ENCODE measurements around the gene RINT1. TPM values are rescaled to one million over a fixed set of nuclear protein-coding genes. Genes with fewer than 3 reads are reported as not detected.

Gene RINT1
- polyA plus RNA-seq, 3 donors: 3.2 to 11.8 (median 5.2) TPM

DNA sequence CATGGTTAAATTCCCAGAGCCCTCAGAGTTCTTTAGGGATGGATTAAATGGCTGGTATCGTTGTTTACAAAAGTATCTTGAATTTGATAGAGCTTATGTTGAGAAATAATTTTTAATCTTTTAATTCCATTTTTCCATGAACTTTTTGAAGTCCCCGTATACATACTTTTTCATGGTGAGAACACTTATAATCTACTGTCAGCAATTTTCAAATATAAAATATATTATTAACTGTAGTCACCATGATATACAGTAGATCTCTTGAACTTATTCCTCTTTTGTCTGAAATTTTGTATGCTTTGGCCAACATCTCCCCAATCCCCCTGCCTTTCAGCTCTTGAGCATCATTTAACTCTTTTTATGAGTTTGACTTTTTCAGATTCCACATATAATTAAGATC is 39.9 kb downstream of the RINT1 start:
- Mint-ChIP-seq H3K4me1 (no peaks in the 10 kb centered on the region), H3K27ac (no peak overlapping the region), H3K9me3 (peaks cover 0 to 5% (median 0%) of the 10 kb centered on the region in 7 donors), H3K4me3 (no peak overlapping the region), H3K36me3 (peaks cover 24 to 32% of the 10 kb centered on the region in 2 donors), H3K27me3 (ENCODE audit: low read depth in 3 of 3) (no peaks in the 10 kb centered on the region)
- intact Hi-C loops (cut with micrococcal nuclease): no loop called here
- H3K9ac ChIP-seq (ENCODE audit: insufficient read depth, low read length, poor library complexity, severe bottlenecking): no peak overlapping the region
- no peaks in the 10 kb centered on the region for H3K27me3 ChIP-seq (ENCODE audit: control insufficient read depth in 2 of 2, insufficient read depth in 2 of 2, low read length in 2 of 2)
- H3K4me2 ChIP-seq (replicated peaks; ENCODE audit: extremely low read depth, low read length, poor library complexity, severe bottlenecking): no peak overlapping the region
- no peaks in the 10 kb centered on the region for H3K4me1 ChIP-seq (ENCODE audit: control insufficient read depth in 1 of 2, insufficient read depth in 2 of 2, low read length in 2 of 2)
- H3K79me2 ChIP-seq (ENCODE audit: insufficient read depth, low read length): no peaks in the 10 kb centered on the region
- H3K36me3 ChIP-seq (replicated peaks in 1 of 2; ENCODE audit: control insufficient read depth in 1 of 2, insufficient read depth in 2 of 2, low read length in 2 of 2): peaks cover 23 to 29% of the 10 kb centered on the region in 2 donors
- no CpG with 5 or more reads among the region's 2 CpGs for WGBS (ENCODE audit: insufficient coverage)
- H3K4me3 ChIP-seq (replicated peaks in 1 of 3; ENCODE audit: low read depth in 2 of 3, low read length in 3 of 3): no peak overlapping the region
- H3K27ac ChIP-seq (ENCODE audit: low read depth in 1 of 2, low read length in 2 of 2): no peak overlapping the region
- DNase-seq: no peak
- TF ChIP-seq CTCF (IDR thresholded peaks at IDR 0.05): no peak
- no peak overlapping the region for H2AFZ ChIP-seq (ENCODE audit: insufficient read depth, low read depth, low read length, poor library complexity, severe bottlenecking)
- H3K9me3 ChIP-seq (replicated peaks in 1 of 2; ENCODE audit: control insufficient read depth in 1 of 2, insufficient read depth in 1 of 2, low read length in 2 of 2): no peaks in the 10 kb centered on the region
- no peaks in the 10 kb centered on the region for H4K20me1 ChIP-seq (ENCODE audit: insufficient read depth, low read length)

DNA sequence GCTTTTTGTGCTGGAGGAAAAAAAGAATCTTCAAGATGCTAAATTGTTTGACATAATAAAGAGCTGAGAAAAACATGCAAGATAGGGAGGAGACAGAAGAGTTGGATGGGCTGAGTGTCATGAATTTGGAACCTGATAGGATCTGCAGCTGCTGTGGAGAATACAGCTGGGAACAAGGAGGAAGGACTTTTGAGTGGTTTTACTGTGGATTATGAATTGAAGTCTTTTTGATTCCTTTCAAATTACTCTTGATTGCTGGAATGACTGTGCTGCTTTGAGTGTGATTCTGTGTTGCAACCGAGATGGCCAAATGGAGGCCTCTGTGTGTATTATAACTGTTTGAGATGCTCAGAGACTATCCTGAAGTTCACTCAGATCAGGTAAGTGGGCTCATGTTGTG is 45.2 kb downstream of the RINT1 start:
- no peaks in the 10 kb centered on the region for H4K20me1 ChIP-seq (ENCODE audit: insufficient read depth, low read length)
- no peak for DNase-seq
- TF ChIP-seq CTCF (IDR thresholded peaks at IDR 0.05): no peak
- 100% methylated on average over 1 of the region's 1 CpG for WGBS (ENCODE audit: insufficient coverage)
- intact Hi-C loops (cut with micrococcal nuclease): no loop called here
- peaks cover 0 to under 1% of the 10 kb centered on the region in 2 donors for H3K9me3 ChIP-seq (replicated peaks in 1 of 2; ENCODE audit: control insufficient read depth in 1 of 2, insufficient read depth in 1 of 2, low read length in 2 of 2)
- no peak overlapping the region for H3K27ac Mint-ChIP-seq
- peaks cover 0 to 8% (median 1%) of the 10 kb centered on the region in 7 donors for H3K9me3 Mint-ChIP-seq
- H3K9ac ChIP-seq (ENCODE audit: insufficient read depth, low read length, poor library complexity, severe bottlenecking): no peak overlapping the region
- H3K27me3 Mint-ChIP-seq (ENCODE audit: low read depth in 3 of 3): peaks cover 3 to 10% (median 9%) of the 10 kb centered on the region in 3 donors
- H3K79me2 ChIP-seq (ENCODE audit: insufficient read depth, low read length): no peaks in the 10 kb centered on the region
- no peak overlapping the region for H2AFZ ChIP-seq (ENCODE audit: insufficient read depth, low read depth, low read length, poor library complexity, severe bottlenecking)
- H3K4me1 Mint-ChIP-seq: peaks cover 8% of the 10 kb centered on the region
- H3K36me3 Mint-ChIP-seq: no peaks in the 10 kb centered on the region
- peaks cover 8% of the 10 kb centered on the region in 2 donors for H3K4me1 ChIP-seq (ENCODE audit: control insufficient read depth in 1 of 2, insufficient read depth in 2 of 2, low read length in 2 of 2)
- H3K4me3 Mint-ChIP-seq: no peak overlapping the region
- H3K27me3 ChIP-seq (ENCODE audit: control insufficient read depth in 2 of 2, insufficient read depth in 2 of 2, low read length in 2 of 2): no peaks in the 10 kb centered on the region
- H3K36me3 ChIP-seq (replicated peaks in 1 of 2; ENCODE audit: control insufficient read depth in 1 of 2, insufficient read depth in 2 of 2, low read length in 2 of 2): no peaks in the 10 kb centered on the region
- no peak overlapping the region for H3K4me2 ChIP-seq (replicated peaks; ENCODE audit: extremely low read depth, low read length, poor library complexity, severe bottlenecking)
- H3K27ac ChIP-seq (ENCODE audit: low read depth in 1 of 2, low read length in 2 of 2): no peak overlapping the region
- H3K4me3 ChIP-seq (replicated peaks in 1 of 3; ENCODE audit: low read depth in 2 of 3, low read length in 3 of 3): no peak overlapping the region
